Body of pancreas (tissue), 4 donors: ENCODE measurements around the gene WNT11.

Experiments
- POLR2A ChIP-seq, 3 donors: fragments of 450-650 bp; IDR thresholded peaks; one replicate each; pipeline ENCODE4 v1.6.1; 2016; ENCODE audit warnings: antibody characterized with exemption in 3 of 3, mild to moderate bottlenecking in 2 of 3
- TF ChIP-seq, protein P1 (sequence below), 7 experiments: fragments of 450-650 bp in 4 of 7; fragments of 200-600 bp in 3 of 7; sonication (generic) in 3 of 7; IDR thresholded peaks; one replicate each; pipeline ENCODE4 v1.5.1; 2016 to 2019; ENCODE audit warnings: antibody characterized with exemption in 7 of 7

- TF ChIP-seq, protein P1, sequence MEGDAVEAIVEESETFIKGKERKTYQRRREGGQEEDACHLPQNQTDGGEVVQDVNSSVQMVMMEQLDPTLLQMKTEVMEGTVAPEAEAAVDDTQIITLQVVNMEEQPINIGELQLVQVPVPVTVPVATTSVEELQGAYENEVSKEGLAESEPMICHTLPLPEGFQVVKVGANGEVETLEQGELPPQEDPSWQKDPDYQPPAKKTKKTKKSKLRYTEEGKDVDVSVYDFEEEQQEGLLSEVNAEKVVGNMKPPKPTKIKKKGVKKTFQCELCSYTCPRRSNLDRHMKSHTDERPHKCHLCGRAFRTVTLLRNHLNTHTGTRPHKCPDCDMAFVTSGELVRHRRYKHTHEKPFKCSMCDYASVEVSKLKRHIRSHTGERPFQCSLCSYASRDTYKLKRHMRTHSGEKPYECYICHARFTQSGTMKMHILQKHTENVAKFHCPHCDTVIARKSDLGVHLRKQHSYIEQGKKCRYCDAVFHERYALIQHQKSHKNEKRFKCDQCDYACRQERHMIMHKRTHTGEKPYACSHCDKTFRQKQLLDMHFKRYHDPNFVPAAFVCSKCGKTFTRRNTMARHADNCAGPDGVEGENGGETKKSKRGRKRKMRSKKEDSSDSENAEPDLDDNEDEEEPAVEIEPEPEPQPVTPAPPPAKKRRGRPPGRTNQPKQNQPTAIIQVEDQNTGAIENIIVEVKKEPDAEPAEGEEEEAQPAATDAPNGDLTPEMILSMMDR (IDR thresholded peaks at IDR 0.05) = no peak
- TF ChIP-seq POLR2A (IDR thresholded peaks at IDR 0.05) = no peak
Observed at GRCh38 chr11:76185931-76186401, 20.3 kb downstream of the WNT11 start.
